Measurements from ENCODE around the gene KLK15.

The KLK15 gene

GRCh38 chr19:50776131-50776530 is 57.2 kb downstream of the KLK15 start:
- no peak for TF ChIP-seq CTCF (IDR thresholded peaks at IDR 0.05; ENCODE audit: insufficient read depth, low read depth, low read length, missing control alignments)
- no peak overlapping the region for H3K4me3 ChIP-seq (ENCODE audit: low read length)
- DNase-seq (ENCODE audit: low read depth) = no peak
